Upper lobe of left lung (tissue), 4 donors: ENCODE measurements around the gene LRRC10.

Experiments used
- EP300 ChIP-seq, 4 donors: sonication (generic); formaldehyde crosslinking; IDR thresholded peaks; one replicate each; pipeline ENCODE4 v1.5.1; 2017; ENCODE audit warnings: antibody characterized with exemption in 4 of 4, control low read depth in 2 of 4
- POLR2AphosphoS5 ChIP-seq, 2 donors: sonication (generic); formaldehyde crosslinking; IDR thresholded peaks; one replicate each; pipeline ENCODE4 v1.5.1; 2017; ENCODE audit warnings: antibody characterized with exemption in 2 of 2
- TF ChIP-seq, protein P1 (sequence below), 6 experiments: fragments of 450-650 bp in 4 of 6; fragments of 200-600 bp in 2 of 6; sonication (generic) in 2 of 6; IDR thresholded peaks; one replicate each; pipeline ENCODE4 v1.5.1; 2016 to 2019; ENCODE audit warnings: antibody characterized with exemption in 6 of 6

DNA sequence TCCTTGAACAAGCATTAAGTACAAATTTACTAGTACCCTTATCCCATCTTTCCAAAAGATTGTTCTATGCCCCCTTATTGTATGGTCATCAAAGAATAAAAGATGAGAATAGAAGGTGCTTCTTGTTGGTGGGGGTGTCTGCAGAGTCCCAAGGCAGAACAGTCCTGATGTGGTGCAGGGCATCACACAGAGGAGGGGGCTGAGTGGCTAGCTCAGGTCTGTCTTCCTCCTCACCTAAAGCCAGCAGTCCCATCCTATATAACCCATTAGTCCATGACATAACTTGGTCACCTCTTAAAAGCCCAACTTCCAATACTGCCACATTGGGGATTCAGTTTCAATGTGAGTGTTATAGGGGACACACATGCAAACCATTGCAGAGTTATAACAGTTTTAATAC lies 9.9 kb downstream of the LRRC10 start:
- TF ChIP-seq, protein P1, sequence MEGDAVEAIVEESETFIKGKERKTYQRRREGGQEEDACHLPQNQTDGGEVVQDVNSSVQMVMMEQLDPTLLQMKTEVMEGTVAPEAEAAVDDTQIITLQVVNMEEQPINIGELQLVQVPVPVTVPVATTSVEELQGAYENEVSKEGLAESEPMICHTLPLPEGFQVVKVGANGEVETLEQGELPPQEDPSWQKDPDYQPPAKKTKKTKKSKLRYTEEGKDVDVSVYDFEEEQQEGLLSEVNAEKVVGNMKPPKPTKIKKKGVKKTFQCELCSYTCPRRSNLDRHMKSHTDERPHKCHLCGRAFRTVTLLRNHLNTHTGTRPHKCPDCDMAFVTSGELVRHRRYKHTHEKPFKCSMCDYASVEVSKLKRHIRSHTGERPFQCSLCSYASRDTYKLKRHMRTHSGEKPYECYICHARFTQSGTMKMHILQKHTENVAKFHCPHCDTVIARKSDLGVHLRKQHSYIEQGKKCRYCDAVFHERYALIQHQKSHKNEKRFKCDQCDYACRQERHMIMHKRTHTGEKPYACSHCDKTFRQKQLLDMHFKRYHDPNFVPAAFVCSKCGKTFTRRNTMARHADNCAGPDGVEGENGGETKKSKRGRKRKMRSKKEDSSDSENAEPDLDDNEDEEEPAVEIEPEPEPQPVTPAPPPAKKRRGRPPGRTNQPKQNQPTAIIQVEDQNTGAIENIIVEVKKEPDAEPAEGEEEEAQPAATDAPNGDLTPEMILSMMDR (IDR thresholded peaks at IDR 0.05): no peak
- no peak for TF ChIP-seq EP300 (IDR thresholded peaks at IDR 0.05)
- TF ChIP-seq POLR2AphosphoS5 (IDR thresholded peaks at IDR 0.05): no peak
